GM12872 (cell line): ENCODE results near the gene F5.

Source experiments
- CTCF ChIP-seq: IDR thresholded peaks from 3 replicates; pipeline ENCODE4 v1.5.1; 2011; ENCODE audit warnings: low read depth, mild to moderate bottlenecking, low read length, moderate library complexity; ENCODE audit not compliant: insufficient read depth

The F5 gene

DNA sequence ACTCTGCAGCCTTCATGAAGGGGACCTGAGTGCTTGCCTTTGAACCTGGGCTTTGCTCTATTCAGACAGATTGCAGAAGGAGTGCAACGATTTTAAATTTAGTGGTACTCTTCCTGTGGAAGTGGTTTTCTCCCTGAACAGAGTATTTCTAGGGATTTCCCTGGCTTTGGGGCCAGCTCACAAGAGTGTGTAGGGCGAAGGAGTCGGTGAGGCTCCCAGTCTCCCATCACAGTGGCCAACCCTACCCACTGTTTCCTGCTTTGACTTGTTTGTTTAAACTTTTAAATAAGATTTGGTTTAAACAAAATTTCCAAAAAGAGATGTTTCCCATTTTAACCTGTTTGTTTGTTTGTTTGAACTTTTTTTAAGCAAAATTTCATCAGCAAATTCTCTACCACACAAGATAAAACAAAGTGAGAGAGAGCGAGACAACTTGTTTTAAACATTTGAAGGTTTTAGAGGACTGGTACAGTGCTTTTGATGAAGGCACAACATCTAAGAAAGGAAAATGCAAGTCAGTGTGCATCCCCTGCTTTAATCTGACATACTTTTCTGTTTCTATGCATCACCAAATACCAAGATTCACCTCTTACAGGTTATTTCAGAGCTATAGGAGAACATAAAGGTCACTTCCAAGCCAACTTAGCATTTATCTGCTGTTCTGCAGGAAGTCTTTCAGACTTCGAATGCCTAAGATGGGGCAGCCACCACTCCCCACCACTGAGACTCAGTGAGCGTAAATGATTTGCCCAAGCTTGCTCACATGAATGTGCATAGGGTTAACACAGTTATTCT is 37.0 kb upstream of the F5 start:
- no peak for TF ChIP-seq CTCF

DNA sequence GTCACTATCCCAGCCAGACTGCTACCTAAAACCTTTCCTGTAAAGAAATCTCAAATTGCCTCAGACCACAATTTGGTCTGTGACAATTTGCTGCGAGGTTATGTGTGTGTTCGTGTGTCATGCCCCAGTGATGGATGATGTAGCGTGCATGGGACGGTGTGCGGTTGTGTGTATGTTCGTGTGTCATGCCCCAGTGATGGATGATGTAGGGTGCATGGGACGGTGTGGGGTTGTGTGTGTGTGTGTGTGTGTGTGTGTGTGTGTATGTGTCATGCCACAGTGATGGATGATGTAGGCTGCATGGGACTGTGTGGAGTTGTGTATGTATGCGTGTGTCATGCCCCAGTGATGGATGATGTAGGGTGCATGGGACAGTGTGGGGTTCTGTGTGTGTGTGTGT is 34.3 kb upstream of the F5 start:
- TF ChIP-seq CTCF = no peak

DNA sequence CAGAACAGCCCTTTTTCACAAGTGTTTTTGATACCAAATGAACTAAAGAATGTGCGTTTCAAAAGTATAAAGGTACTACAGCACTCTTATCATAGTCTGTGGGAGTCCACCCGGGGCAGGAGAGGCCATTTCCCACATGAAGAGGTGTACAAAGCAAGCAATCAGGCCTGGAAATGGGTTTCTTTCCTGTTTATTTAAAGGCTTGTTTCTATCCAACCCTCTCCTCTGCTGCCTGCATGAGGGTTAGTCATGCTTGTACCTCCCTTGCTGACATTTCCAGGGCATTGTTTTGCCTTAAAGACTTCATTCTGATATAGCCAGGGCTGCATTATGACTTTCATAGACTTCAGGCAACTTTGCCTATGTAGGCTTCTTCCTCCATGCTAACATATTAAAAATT is 32.1 kb upstream of the F5 start:
- no peak for TF ChIP-seq CTCF

DNA sequence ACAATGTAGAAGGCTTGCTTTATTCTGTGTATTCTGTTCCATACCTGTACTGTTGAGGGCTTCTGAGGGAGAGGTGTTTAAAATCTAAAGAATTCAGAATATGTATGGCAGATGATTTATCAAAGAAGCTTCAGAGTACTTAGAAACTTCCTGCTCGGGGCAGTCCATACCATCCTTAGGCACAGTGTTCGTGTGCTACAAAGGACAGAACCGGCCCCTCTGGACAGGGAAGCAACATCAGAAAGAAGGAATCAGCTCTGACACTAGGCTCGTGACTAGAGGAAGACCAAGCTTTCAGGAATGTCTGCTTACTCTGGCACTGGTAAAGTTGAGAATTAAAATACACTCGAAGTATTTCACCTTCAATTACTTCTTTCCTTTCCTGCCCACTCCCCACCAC is 29.5 kb upstream of the F5 start:
- TF ChIP-seq CTCF = no peak

GRCh38 chr1:169610858-169611257 is 24.6 kb upstream of the F5 start:
- TF ChIP-seq CTCF = no peak

GRCh38 chr1:169610108-169610507 is 23.8 kb upstream of the F5 start:
- TF ChIP-seq CTCF = no peak

DNA sequence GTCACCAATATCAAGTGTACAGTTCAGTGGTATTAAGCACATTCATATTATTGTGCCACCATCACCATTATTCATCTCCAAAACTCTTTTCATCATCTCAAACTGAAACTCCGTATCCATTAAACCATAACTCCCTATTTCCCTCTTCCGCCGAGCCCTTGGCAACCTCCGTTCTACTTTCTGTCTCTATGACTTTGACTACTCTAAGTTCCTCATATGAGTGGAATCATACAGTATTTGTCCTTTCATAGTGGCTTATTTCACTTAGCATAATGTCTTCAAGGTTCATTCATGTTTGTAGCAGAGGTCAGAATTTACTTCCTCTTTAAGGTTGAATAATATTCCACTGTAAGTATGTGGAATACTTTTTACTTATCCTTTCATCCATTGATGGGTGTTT is 21.9 kb upstream of the F5 start:
- TF ChIP-seq CTCF = no peak
